GM19438 (cell line): Measurements from ENCODE around the gene FOXD2.

Source experiments
- ATAC-seq: cut with Tn5 transposase; IDR thresholded peaks from one replicate; pipeline ENCODE4 v1.9.1; 2021; ENCODE audit warnings: low read depth; ENCODE audit not compliant: unreplicated experiment

The FOXD2 gene

DNA sequence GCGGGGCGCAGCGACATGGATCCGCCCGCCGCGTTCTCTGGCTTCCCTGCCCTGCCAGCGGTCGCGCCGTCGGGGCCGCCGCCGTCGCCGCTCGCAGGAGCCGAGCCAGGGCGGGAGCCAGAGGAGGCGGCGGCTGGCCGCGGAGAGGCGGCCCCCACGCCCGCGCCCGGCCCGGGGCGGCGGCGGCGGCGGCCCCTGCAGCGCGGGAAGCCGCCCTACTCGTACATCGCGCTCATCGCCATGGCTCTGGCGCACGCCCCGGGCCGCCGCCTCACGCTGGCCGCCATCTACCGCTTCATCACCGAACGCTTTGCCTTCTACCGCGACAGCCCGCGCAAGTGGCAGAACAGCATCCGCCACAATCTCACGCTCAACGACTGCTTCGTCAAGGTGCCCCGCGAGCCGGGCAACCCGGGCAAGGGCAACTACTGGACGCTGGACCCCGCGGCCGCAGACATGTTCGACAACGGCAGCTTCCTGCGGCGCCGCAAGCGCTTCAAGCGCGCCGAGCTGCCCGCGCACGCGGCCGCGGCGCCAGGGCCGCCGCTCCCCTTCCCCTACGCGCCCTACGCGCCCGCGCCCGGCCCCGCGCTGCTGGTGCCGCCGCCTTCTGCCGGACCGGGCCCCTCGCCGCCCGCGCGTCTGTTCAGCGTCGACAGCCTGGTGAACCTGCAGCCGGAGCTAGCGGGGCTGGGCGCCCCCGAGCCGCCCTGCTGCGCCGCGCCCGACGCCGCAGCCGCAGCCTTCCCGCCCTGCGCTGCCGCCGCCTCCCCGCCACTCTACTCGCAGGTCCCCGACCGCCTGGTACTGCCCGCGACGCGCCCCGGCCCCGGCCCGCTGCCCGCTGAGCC lies 21.3 kb upstream of the FOXD2 start:
- ATAC-seq, result no peak

DNA sequence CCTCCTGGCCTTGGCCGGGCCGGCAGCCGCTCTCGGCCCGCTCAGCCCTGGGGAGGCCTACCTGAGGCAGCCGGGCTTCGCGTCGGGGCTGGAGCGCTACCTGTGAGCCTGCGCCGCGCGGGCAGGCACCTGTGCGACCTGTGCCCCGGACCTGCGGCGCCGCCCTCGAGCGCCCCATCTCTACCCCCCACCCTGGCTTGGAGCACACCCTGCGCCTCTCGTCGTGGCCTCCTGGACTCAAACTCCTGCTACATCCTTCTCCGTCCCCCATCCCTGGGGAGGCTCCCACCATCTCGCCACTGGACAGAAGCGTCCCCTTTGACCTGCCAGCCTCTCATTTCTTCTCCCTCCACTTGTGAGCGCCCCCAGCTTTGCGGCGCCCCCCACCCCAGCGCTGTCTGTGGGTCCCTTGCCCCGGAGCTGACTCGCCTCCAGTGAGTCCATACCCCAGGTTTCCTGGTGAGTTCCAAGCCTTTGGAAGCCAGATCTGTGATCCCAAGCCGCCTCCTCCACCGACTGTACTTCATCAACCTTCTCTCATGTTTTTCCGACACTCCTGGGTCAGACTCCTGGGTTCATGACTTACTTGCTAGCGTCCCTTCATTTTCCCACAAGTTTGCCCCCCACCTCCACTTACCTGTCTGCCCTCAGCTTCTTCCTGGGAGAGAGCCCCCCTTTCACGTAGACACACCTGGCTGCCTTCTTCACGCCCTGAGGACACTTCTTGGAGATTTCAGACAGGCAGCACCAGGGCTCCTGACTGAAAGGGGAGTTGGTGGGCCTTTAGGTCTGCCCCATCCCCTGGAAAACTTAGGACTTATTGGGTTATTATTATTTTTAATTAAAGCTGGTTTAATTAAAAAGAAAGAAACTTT lies 20.4 kb upstream of the FOXD2 start:
- no peak for ATAC-seq

DNA sequence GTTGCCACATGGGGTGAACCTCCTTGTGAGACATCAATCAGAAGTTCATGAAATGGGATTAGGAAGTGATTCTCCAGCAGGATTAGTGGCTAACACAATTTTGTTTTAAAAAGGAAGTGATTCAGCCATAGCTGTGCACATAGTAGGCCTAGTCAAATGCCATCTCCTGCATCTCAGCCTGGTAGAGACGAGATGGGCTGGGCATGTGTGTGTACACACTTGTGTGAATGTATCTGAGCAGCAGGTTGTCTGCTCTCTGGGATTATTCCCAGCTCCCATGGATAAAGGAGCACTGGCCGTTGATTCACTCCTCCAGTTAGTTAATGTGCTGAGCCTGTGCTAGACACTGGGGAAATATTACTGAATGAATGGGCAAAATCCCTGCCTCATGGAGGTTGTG lies 19.7 kb upstream of the FOXD2 start:
- ATAC-seq, result no peak

DNA sequence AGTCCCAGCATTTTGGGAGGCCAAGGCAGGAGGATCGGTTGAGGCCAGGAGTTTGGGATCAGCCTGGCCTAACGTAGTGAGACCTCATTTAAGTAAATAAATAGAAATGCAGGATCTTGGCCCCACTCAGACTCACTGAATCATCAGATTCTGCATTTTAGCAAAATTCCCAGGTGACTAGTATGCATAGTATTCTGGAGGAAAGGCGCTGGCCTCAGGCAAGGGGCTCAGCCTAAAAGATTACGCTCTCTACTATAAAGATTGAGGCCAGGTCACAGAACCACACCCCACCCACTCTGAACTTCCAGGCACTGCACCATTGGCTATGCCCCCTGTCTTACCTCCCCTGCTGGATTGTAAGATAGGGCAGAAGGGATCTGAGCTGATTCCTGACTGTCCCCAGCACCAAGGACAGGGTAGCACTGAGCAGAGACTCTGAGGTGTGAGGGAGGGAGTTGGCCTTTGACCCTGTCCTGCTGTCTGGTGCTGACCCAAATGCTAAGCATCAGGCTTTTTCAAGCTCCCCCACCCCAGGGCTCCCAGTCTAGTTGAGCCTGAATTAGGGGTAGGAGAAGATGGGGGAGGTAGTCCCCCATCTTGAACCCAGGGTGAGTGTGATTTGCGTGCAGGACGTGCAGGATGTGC lies 19.0 kb upstream of the FOXD2 start:
- no peak for ATAC-seq

DNA sequence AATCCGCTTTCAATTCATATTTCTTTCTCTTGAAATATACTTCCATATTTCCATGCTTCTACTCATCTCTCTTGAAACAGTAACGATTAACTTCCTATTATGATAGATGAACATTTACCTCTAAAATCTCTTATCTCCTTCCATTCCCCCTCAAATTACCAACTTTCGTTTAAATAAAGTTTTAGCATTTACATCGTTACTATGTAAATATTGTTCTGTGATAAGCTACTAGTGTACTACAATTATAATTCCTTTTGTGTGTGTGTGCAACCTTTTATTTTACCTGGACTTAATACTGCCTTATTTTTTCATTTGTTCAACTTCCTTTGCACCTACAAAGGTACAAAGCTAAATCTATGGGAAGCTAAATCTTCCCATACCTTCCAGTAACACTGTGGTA lies 17.3 kb upstream of the FOXD2 start:
- no peak for ATAC-seq

DNA sequence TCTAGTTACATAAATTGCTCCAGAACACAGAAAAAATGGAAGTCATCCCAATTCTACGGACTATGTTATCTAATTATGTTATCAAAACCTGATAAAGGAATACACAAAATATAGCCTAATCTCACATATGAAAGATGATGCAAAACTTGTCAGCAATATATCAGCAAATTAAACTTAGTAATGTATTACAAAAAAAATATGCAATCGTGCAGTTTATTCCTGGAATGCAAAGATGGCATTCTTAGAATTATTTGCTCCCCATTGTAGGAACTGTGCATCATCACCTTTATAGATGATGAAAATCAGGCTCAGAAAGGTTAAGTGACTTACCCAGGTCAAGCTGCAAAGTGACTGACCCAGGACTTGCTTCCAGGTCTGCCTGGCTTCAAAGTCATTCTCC lies 14.0 kb upstream of the FOXD2 start:
- no peak for ATAC-seq

DNA sequence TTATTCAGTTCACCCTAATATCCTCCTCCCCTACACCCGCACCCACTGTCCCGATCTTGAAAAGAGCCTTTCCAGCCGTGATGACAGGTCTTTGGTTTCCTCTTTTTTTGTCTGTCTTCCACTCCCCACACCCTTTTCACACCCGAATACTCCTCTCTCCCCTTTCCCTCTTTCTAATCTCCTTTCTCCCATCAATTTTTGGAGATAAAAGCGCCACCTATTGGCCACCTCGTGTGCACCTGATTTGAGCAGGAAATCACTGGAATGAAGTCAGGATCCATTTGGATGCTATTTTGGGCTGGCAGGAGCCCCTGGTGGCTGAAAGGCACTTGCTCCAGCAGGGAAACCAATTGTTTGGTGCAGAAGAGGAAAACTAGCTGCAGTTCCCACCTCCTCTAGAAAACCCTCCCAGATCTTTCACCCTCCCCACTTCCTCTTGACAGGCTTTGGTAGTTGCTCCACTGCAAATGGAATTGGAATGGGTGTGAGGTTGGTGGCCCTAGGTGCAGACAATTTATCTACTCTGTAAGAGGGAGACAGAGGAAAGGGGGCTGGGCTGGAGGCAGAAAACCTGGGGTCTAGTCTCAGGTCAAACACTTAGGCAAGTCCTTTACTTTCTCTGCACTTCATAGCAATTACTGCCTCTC lies 13.4 kb upstream of the FOXD2 start:
- no peak for ATAC-seq

DNA sequence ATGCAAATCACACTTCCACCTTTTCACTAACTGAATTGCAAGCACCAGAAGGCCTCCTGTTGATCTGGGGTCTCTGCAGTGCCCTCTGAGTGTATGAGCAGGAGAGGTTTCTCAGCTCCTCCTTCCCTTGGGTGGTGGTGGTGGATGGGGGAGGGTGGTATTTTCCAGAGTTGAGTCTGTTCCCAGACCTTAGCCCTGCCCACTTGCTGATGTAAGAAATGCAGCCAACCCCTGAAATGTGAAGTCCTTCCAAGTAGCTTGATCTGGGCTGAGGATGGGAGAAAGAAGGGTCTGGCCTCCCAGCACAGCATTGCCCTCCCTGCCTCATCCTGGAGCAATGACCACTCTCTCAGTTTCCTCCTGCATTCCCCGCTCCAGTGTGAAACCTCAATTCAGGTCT lies 6.3 kb upstream of the FOXD2 start:
- ATAC-seq, result no peak

DNA sequence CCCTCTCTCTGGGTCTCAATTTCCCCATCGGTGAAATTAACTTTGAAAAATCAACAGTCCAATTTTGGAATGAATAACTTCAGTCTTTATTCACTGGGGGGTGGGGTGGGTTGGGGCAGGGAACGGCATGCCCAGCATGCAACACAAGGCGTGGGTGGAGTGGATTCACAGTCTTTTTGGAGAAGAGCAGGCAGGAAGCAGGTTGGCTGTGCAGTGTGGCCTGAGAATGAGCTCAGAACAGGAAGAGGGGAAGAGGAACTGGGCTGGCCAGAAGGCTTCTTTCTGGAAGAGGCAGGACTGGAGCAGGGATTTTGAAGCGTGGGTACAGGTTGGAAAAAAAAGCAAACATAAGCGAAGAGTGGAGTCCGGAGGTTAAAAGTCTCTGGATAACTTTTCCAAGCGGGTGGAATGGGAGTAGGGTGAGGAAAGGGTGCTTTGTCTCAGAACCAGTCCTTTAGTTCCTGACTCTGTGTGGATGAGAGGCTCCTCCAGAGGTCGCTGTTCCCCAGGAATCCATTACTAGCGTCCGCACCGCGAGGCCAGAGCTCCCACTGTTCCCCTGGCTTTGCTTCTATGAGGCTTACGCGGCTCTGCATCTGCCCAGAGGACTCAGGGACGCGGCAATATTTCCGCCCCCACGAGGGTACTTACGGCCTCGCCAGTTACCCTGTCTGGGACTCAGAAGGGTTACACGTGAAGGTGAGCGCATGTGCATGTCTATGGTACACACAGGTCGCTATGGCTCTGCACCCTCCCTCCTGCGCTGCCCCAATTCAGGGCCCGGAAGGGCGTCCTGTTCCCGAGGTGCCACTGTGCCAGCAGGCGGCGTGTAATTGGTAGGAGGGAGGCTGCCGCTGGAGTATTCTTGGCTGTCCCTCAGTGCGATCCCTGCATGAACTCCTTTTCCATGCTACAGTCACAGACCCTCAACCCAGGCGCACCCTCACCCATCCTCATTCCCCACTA lies 5.5 kb upstream of the FOXD2 start:
- peak; percentile 47 for ATAC-seq

DNA sequence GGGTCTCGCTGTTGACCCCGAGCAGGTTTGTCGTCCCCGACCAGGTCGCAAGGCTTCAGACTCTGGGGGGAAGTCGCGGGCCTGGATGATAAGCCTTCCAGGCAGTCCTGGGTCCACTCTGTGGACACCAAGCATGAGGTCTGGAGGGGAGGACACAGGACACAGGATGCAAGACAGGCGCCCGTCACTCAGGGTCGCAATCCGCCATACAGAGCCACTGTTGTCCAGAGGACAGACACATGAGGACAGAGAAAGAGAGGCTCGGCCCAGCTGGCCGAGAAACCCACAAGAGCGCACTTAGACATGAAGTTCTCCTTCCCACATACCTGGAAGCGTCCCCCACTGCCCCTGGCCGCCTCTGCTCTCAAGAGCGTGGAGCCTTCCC lies 4.8 kb upstream of the FOXD2 start:
- ATAC-seq, result no peak

DNA sequence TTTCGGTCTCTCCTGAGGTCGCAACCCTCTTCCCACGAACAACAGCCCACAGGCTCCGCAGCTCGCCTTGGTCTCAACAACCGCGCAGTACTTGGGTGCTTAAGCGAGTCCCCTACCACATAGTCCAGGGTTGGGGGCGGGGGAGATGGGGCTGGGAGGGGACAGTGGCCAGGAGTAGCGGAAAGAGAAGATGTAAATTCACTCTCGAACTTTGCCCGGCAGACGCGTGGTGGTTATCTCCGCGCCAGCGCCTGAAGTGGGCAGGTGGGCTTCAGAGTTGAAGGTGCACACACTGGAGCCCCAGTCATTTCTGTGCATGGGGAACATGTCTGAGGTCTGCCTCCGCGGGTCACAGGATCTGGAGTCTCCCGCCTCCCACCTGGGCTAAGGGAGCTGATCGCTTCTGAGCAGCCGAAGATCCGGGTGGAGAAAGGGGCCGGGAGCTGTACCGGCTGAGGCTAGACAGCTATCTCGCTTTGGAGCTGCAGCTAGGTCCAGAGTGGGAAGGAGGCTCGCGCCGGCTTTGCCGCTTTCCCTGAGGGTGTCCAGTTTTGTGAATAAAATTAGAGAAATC lies 4.3 kb upstream of the FOXD2 start:
- ATAC-seq, result no peak

DNA sequence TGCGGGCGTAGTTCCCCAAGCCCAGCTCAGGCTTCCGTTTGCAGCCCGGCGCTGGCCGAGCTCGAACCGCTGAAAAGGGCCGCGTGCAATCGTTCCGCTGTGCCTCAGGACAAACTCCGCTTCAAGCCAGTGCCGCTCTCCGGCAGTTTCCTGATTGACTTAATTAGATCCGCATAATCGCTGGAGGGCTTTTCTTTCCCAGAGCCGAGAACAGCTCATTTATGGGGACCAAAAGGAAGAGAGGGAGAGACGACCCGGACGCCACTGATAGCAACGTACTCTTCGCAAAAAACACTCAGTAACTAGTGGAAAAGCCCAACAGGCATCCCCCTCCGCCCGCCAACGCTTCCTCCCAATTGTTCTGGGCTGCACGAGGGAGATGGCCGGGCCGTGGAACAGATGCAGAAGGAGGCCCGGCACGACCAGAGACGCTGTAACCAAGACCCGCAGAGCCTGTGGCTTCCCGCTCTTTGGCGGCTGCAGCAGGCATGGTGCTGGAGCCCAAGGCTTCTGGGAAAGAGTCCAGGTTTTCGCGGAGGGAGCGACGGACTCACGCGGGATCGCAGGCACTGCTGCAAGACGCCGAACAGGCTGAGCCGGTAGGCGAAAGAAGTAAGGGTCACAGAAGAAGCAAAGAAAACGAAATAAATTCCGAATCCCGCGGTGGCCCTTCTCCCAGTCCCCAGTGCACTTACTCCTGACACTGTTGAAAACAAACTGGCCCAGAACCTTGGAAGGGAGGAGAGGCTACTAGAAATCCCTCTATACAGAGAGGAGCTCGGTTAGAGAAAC lies 3.6 kb upstream of the FOXD2 start:
- no peak for ATAC-seq

DNA sequence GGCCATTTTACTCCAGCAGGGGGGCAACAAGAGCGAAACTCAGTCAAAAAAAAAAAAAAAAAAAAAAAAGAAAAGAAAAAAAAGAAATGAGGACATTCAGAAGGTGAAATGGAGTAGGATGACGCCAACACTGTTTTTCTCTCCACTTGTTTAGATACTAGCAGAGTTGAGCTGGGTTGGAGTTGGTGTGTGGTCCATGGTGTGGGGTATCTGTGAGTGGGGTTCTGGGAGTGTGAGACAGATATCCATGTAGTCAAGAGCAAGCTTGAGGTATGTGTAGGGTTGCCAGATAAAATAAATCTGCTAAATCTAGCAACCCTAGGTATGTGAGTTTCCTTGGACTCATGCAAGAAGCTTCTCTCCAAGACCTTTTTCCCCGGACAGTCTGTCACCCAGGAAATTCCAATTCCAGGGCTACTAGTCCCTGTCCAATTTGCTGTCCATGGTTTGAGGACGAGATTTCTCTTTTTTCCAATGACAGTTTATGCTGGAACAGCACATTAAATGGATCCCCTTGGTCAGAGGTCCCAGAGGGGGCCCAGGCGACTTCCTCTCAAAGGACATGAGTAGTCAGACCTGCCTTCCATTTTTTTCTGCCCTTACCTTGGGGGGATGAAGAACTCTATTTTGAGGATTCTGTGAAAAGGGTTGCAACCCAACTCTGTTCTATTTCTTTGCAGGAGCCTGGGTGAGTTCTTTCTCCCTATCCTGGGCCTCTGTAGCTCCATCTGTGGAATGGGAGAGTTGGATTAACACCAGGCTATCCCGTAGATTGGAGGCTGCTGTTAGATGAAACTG lies 2.1 kb upstream of the FOXD2 start:
- no peak for ATAC-seq

DNA sequence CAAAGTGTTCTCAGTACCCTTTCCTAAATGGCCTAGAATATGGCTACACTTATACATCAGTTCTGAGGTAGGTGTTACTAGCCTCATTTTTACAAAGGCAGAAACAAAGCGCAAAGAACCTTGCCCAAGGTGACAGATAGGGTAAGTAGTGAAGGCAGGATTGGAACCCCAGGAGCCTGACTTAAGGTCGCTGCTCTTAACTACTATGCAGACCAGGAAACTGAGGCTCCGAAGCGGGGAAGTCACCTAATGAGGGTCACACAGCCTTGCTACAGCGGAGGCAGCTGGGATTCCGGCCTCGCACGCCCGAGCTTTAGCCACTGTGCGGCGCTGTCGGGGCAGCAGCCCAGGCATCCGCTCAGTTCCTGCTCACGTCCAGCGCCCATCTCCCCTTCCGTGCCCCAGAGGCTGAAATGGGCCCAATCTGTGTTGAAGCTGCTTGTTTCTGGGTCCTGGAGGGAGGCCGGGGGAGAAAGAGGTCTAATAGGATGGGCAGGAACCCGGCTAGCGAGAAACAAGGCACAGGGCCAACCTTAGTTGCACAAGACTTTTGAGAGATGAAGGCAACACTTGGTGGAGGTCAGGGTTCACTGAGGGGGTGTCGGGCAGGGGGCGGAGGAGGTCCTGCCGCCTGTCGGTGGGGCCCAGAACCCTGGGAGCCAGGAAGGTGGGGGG lies 1.4 kb upstream of the FOXD2 start:
- ATAC-seq, result peak; percentile 36

DNA sequence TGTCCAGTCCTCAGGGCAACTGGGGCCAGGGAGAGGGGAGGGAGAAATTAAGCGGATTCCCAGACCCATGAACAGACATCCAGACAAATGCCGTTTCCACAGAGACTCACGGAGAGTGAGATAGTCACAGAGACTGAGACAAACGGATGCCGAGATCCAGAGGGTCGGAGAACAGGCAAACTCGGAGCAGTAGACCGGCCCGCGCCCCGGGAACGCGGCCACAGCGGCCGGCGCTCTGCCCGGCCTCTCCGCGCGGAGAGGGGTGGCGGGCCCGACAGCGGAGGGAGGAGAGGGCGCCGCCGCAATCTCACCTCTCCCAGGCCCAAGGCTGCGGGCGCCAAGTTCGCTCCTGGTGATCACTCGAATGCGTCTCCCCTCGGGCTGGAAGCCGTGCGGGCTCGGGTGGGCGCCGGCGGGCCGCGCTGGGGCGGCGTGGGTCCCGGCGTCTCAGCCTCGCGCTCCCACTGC lies 831 bp upstream of the FOXD2 start:
- ATAC-seq, result peak; percentile 10

DNA sequence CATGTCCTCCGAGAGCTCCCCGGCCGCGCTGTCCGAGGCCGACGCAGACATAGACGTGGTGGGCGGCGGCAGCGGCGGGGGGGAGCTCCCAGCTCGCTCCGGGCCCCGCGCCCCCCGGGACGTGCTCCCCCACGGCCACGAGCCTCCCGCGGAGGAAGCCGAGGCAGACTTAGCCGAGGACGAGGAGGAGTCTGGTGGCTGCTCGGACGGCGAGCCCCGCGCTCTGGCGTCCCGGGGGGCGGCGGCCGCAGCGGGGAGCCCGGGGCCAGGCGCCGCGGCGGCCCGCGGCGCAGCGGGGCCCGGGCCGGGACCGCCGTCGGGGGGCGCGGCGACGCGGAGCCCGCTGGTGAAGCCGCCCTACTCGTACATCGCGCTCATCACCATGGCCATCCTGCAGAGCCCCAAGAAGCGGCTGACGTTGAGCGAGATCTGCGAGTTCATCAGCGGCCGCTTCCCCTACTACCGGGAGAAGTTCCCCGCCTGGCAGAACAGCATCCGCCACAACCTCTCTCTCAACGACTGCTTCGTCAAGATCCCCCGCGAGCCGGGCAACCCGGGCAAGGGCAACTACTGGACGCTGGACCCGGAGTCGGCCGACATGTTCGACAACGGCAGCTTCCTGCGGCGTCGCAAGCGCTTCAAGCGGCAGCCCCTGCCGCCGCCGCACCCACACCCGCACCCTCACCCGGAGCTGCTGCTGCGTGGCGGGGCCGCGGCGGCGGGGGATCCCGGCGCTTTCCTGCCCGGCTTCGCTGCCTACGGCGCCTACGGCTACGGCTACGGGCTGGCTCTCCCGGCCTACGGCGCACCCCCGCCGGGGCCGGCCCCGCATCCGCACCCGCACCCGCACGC lies 547 bp downstream of the FOXD2 start:
- no peak for ATAC-seq
